ENCODE results near the gene DAB1.

- TF ChIP-seq CTCF (IDR thresholded peaks at IDR 0.05; ENCODE audit: insufficient read depth, low read depth, low read length) = no peak
- TF ChIP-seq EZH2 (IDR thresholded peaks at IDR 0.05; ENCODE audit: insufficient read depth, low read length) = no peak
Observed at GRCh38 chr1:57340334-57341070, 83.4 kb downstream of the DAB1 start.

Measured in astrocyte (in vitro differentiated cells and primary cell).